Keratinocyte (primary cell): Measurements from ENCODE around the gene CTIF.

Experiments used
- CTCF ChIP-seq, 3 experiments: IDR thresholded peaks in 1 of 3; conservative IDR thresholded peaks in 1 of 3; optimal IDR thresholded peaks in 1 of 3; 2 replicates in 2 of 3; 3 replicates in 1 of 3; pipeline versions ENCODE3 to v1.5.1; 2011; ENCODE audit warnings: low read length in 3 of 3, mild to moderate bottlenecking in 3 of 3, moderate library complexity in 2 of 3, control low read depth in 1 of 3, inconsistent platforms in 1 of 3; ENCODE audit not compliant: insufficient read depth in 2 of 3; ENCODE audit errors: extremely low read depth in 1 of 3
- EZH2 ChIP-seq: IDR thresholded peaks from one replicate; pipeline ENCODE4 v1.6.1; 2012; ENCODE audit warnings: inconsistent platforms, mild to moderate bottlenecking, low read length, moderate library complexity

GRCh38 chr18:48826806-48827205 lies 288.0 kb downstream of the CTIF start:
- TF ChIP-seq CTCF (optimal IDR thresholded peaks at IDR 0.05 in 1 of 3, IDR thresholded peaks at IDR 0.05 in 1 of 3, conservative IDR thresholded peaks at IDR 0.05 in 1 of 3; ENCODE audit: extremely low read depth in 1 of 3, insufficient read depth in 2 of 3, low read length in 3 of 3) (no peak), EZH2 (no peak)
